Naive B cell (primary cell): ENCODE results near the gene GDF9. TPM values are rescaled to one million over a fixed set of nuclear protein-coding genes. Genes with fewer than 3 reads are reported as not detected.

ENCODE experiments used
- ATAC-seq, 2 donors: fragments of 150-1000 bp; cut with Tn5 transposase; 2 replicates each; pipeline ENCODE4 v1.10.0; 2021; ENCODE audit warnings: low read depth in 2 of 2, mild to moderate bottlenecking in 2 of 2, moderate library complexity in 2 of 2
- DNase-seq: peaks from one replicate; pipeline ENCODE4 v3.0.0; 2022
- H3K27ac Mint-ChIP-seq, 6 donors: one replicate each; pipeline ENCODE4 v1.8.0; 2020 to 2022; ENCODE audit warnings: mild to moderate bottlenecking in 6 of 6, mixed read lengths in 6 of 6, moderate library complexity in 5 of 6, inconsistent platforms in 2 of 6
- H3K27me3 Mint-ChIP-seq, 3 donors: one replicate each; pipeline ENCODE4 v1.8.0; 2021 to 2022; ENCODE audit warnings: mixed read lengths in 3 of 3, mild to moderate bottlenecking in 1 of 3
- H3K36me3 Mint-ChIP-seq, 2 donors: one replicate each; pipeline ENCODE4 v1.8.0; 2020 to 2022; ENCODE audit warnings: mixed read lengths in 2 of 2, inconsistent platforms in 1 of 2, mild to moderate bottlenecking in 1 of 2
- H3K4me1 Mint-ChIP-seq, 3 donors: one replicate each; pipeline ENCODE4 v1.8.0; 2020 to 2022; ENCODE audit warnings: mixed read lengths in 3 of 3, inconsistent platforms in 1 of 3, mild to moderate bottlenecking in 1 of 3, moderate library complexity in 1 of 3
- H3K4me3 Mint-ChIP-seq, 8 donors: one replicate each; pipeline ENCODE4 v1.8.0; 2020 to 2022; ENCODE audit warnings: mild to moderate bottlenecking in 8 of 8, mixed read lengths in 8 of 8, moderate library complexity in 8 of 8, inconsistent platforms in 2 of 8
- H3K9me3 Mint-ChIP-seq, 7 donors: one replicate each; pipeline ENCODE4 v1.8.0; 2020 to 2022; ENCODE audit warnings: mixed read lengths in 7 of 7, mild to moderate bottlenecking in 5 of 7, inconsistent platforms in 2 of 7, moderate library complexity in 1 of 7
- polyA plus RNA-seq, 6 donors: library from polyadenylated mRNA; unstranded; fragments of 300-500 nt; fragmentation: Illumina TruSeq; gene quantifications; one replicate each; pipeline ENCODE4 v1.2.3, GENCODE V29; 2021; ENCODE audit warnings: low read depth in 6 of 6

Gene GDF9
- polyA plus RNA-seq = under 1 TPM in 2 of 6 donors, not detected in 4; 0.14 to 0.45 TPM

GRCh38 chr5:132866342-132867045 lies at the start of gene GDF9, which contains the start of gene UQCRQ:
TSS of gene GDF9 (minus strand) at chr5:132866469. CDS start at chr5:132864533, 1,936 bp downstream.
TSS of gene UQCRQ (plus strand) at chr5:132866642. CDS start at chr5:132866882, 240 bp downstream.
- peak within 1 kb of the TSS; percentile 96 to 100 (median 99) for H3K4me3 Mint-ChIP-seq
- peak; percentile 95 to 97 for ATAC-seq
- H3K4me1 Mint-ChIP-seq = peaks cover 22 to 32% (median 25%) of the 10 kb centered on the region in 3 donors
- no peaks in the 10 kb centered on the region for H3K9me3 Mint-ChIP-seq
- H3K36me3 Mint-ChIP-seq = no peaks in the 10 kb centered on the region
- peak; percentile 94 for DNase-seq
- peak within 1 kb of the TSS; percentile 97 to 100 (median 100) for H3K27ac Mint-ChIP-seq
- no peaks in the 10 kb centered on the region for H3K27me3 Mint-ChIP-seq

- no peak for ATAC-seq
- peak overlapping the region in 2 of 6 donors; percentile 15 to 73 for H3K27ac Mint-ChIP-seq
Measured at GRCh38 chr5:132915681-132916080, 49.4 kb upstream of the GDF9 start.

GRCh38 chr5:132909702-132910101 lies 43.4 kb upstream of the GDF9 start:
- Mint-ChIP-seq H3K27ac (peak overlapping the region in 1 of 6 donors; percentile 94), H3K36me3 (peaks cover 9 to 20% of the 10 kb centered on the region in 2 donors)

More at GRCh38 chr5:132915681-132916080, 49.4 kb upstream of the GDF9 start:
- no peaks in the 10 kb centered on the region for H3K27me3 Mint-ChIP-seq
- peaks cover 8 to 21% (median 11%) of the 10 kb centered on the region in 3 donors for H3K4me1 Mint-ChIP-seq
- no peak for DNase-seq
- H3K36me3 Mint-ChIP-seq = peaks cover 15 to 20% of the 10 kb centered on the region in 2 donors
- no peaks in the 10 kb centered on the region for H3K9me3 Mint-ChIP-seq
- no peak overlapping the region for H3K4me3 Mint-ChIP-seq

GRCh38 chr5:132907161-132907560 lies 40.9 kb upstream of the GDF9 start:
- no peak for DNase-seq

More at GRCh38 chr5:132909702-132910101, 43.4 kb upstream of the GDF9 start:
- no peak overlapping the region for H3K4me3 Mint-ChIP-seq
- ATAC-seq (no peak), DNase-seq (no peak)
- H3K4me1 Mint-ChIP-seq = peaks cover 16 to 36% (median 16%) of the 10 kb centered on the region in 3 donors
- no peaks in the 10 kb centered on the region for H3K27me3 Mint-ChIP-seq
- H3K9me3 Mint-ChIP-seq = no peaks in the 10 kb centered on the region

GRCh38 chr5:132905938-132906337 lies 39.7 kb upstream of the GDF9 start:
- Mint-ChIP-seq H3K27me3 (no peaks in the 10 kb centered on the region), H3K4me1 (peaks cover 18 to 29% (median 22%) of the 10 kb centered on the region in 3 donors), H3K9me3 (no peaks in the 10 kb centered on the region), H3K4me3 (no peak overlapping the region), H3K36me3 (peaks cover 0 to 12% of the 10 kb centered on the region in 2 donors), H3K27ac (peak overlapping the region in 1 of 6 donors; percentile 52)
- DNase-seq (no peak), ATAC-seq (no peak)

More at GRCh38 chr5:132907161-132907560, 40.9 kb upstream of the GDF9 start:
- no peak for ATAC-seq
- no peak overlapping the region for H3K4me3 Mint-ChIP-seq
- no peaks in the 10 kb centered on the region for H3K27me3 Mint-ChIP-seq
- H3K27ac Mint-ChIP-seq = peak overlapping the region in 3 of 6 donors; percentile 1 to 16 (median 15)
- peaks cover 9 to 20% of the 10 kb centered on the region in 2 donors for H3K36me3 Mint-ChIP-seq
- no peaks in the 10 kb centered on the region for H3K9me3 Mint-ChIP-seq
- peaks cover 18 to 36% (median 22%) of the 10 kb centered on the region in 3 donors for H3K4me1 Mint-ChIP-seq

GRCh38 chr5:132901730-132902129 lies 35.5 kb upstream of the GDF9 start:
- Mint-ChIP-seq H3K27ac (no peak overlapping the region), H3K36me3 (peaks cover 5 to 12% of the 10 kb centered on the region in 2 donors), H3K9me3 (no peaks in the 10 kb centered on the region), H3K4me1 (peaks cover 6 to 15% (median 11%) of the 10 kb centered on the region in 3 donors), H3K27me3 (no peaks in the 10 kb centered on the region), H3K4me3 (no peak overlapping the region)
- ATAC-seq = no peak
- DNase-seq = no peak

GRCh38 chr5:132901036-132901435 lies 34.8 kb upstream of the GDF9 start:
- peaks cover 12 to 19% of the 10 kb centered on the region in 2 donors for H3K36me3 Mint-ChIP-seq
- H3K4me3 Mint-ChIP-seq = no peak overlapping the region
- H3K4me1 Mint-ChIP-seq = peaks cover 6 to 19% (median 11%) of the 10 kb centered on the region in 3 donors
- DNase-seq (no peak), ATAC-seq (no peak)
- no peaks in the 10 kb centered on the region for H3K9me3 Mint-ChIP-seq
- no peaks in the 10 kb centered on the region for H3K27me3 Mint-ChIP-seq
- no peak overlapping the region for H3K27ac Mint-ChIP-seq

GRCh38 chr5:132898094-132898493 lies 31.8 kb upstream of the GDF9 start:
- Mint-ChIP-seq H3K27ac (no peak overlapping the region), H3K9me3 (no peaks in the 10 kb centered on the region), H3K4me1 (peaks cover 0 to 6% (median 0%) of the 10 kb centered on the region in 3 donors), H3K4me3 (no peak overlapping the region), H3K36me3 (peaks cover 20 to 25% of the 10 kb centered on the region in 2 donors), H3K27me3 (no peaks in the 10 kb centered on the region)
- DNase-seq (no peak), ATAC-seq (no peak)

- no peak for ATAC-seq
- no peak for DNase-seq
- Mint-ChIP-seq H3K4me3 (no peak overlapping the region), H3K27me3 (no peaks in the 10 kb centered on the region), H3K9me3 (no peaks in the 10 kb centered on the region), H3K36me3 (peaks cover 25 to 28% of the 10 kb centered on the region in 2 donors), H3K4me1 (peaks cover 0 to 6% (median 0%) of the 10 kb centered on the region in 3 donors), H3K27ac (peak overlapping the region in 3 of 6 donors; percentile 3 to 63 (median 19))
Measured at GRCh38 chr5:132896685-132897084, 30.4 kb upstream of the GDF9 start.

GRCh38 chr5:132895719-132896305 lies 29.5 kb upstream of the GDF9 start:
- Mint-ChIP-seq H3K27ac (peak overlapping the region in 4 of 6 donors; percentile 28 to 86 (median 56)), H3K27me3 (no peaks in the 10 kb centered on the region), H3K9me3 (no peaks in the 10 kb centered on the region), H3K4me3 (no peak overlapping the region), H3K4me1 (peaks cover 0 to 6% (median 0%) of the 10 kb centered on the region in 3 donors), H3K36me3 (peaks cover 25 to 28% of the 10 kb centered on the region in 2 donors)
- no peak for DNase-seq
- no peak for ATAC-seq

- H3K4me3 Mint-ChIP-seq = no peak overlapping the region
- H3K4me1 Mint-ChIP-seq = no peaks in the 10 kb centered on the region
- no peaks in the 10 kb centered on the region for H3K27me3 Mint-ChIP-seq
- no peaks in the 10 kb centered on the region for H3K9me3 Mint-ChIP-seq
- DNase-seq = no peak
- H3K27ac Mint-ChIP-seq = no peak overlapping the region
- H3K36me3 Mint-ChIP-seq = peaks cover 24 to 31% of the 10 kb centered on the region in 2 donors
- no peak for ATAC-seq
Measured at GRCh38 chr5:132890817-132891216, 24.5 kb upstream of the GDF9 start.

GRCh38 chr5:132889501-132889900 lies 23.2 kb upstream of the GDF9 start:
- Mint-ChIP-seq H3K4me1 (no peaks in the 10 kb centered on the region), H3K4me3 (no peak overlapping the region), H3K27me3 (no peaks in the 10 kb centered on the region), H3K9me3 (no peaks in the 10 kb centered on the region), H3K36me3 (peaks cover 23 to 25% of the 10 kb centered on the region in 2 donors), H3K27ac (peak overlapping the region in 3 of 6 donors; percentile 65 to 93 (median 83))
- DNase-seq = no peak
- ATAC-seq = no peak

GRCh38 chr5:132887283-132887682 lies 21.0 kb upstream of the GDF9 start:
- Mint-ChIP-seq H3K9me3 (no peaks in the 10 kb centered on the region), H3K4me3 (no peak overlapping the region), H3K27me3 (no peaks in the 10 kb centered on the region), H3K27ac (no peak overlapping the region), H3K4me1 (peaks cover 0 to 3% (median 0%) of the 10 kb centered on the region in 3 donors), H3K36me3 (peaks cover 23 to 30% of the 10 kb centered on the region in 2 donors)
- ATAC-seq (no peak), DNase-seq (no peak)
